Prostate gland (tissue), 2 donors: ENCODE measurements around the gene R3HDM2.

Experiments used
- CTCF ChIP-seq, 4 experiments: fragments of 200-600 bp in 2 of 4; fragments of 450-650 bp in 2 of 4; sonication (generic) in 2 of 4; IDR thresholded peaks; 1 replicate in 3 of 4; 2 replicates in 1 of 4; pipeline ENCODE4 v1.5.1; 2016 to 2019; ENCODE audit warnings: antibody characterized with exemption in 4 of 4, mild to moderate bottlenecking in 2 of 4, moderate library complexity in 2 of 4
- POLR2A ChIP-seq: fragments of 450-650 bp; IDR thresholded peaks from one replicate; pipeline ENCODE4 v1.6.1; 2016; ENCODE audit warnings: antibody characterized with exemption, mild to moderate bottlenecking
- POLR2AphosphoS5 ChIP-seq: sonication (generic); formaldehyde crosslinking; IDR thresholded peaks from one replicate; pipeline ENCODE4 v1.6.1; 2017; ENCODE audit warnings: antibody characterized with exemption

GRCh38 chr12:57205931-57206330 lies 224.9 kb downstream of the R3HDM2 start:
- no peak for TF ChIP-seq POLR2A
- no peak for TF ChIP-seq CTCF (IDR thresholded peaks at IDR 0.05)
- no peak for TF ChIP-seq POLR2AphosphoS5
